GM18907 (cell line): ENCODE data around the gene ADA.
A peak's percentile ranks its signal among the peaks of the same experiment; 100 is the strongest.

ENCODE experiments used
- ATAC-seq: cut with Tn5 transposase; IDR thresholded peaks from one replicate; pipeline ENCODE4 v1.9.1; 2021; ENCODE audit warnings: mild to moderate bottlenecking, moderate library complexity; ENCODE audit not compliant: unreplicated experiment

Gene ADA

DNA sequence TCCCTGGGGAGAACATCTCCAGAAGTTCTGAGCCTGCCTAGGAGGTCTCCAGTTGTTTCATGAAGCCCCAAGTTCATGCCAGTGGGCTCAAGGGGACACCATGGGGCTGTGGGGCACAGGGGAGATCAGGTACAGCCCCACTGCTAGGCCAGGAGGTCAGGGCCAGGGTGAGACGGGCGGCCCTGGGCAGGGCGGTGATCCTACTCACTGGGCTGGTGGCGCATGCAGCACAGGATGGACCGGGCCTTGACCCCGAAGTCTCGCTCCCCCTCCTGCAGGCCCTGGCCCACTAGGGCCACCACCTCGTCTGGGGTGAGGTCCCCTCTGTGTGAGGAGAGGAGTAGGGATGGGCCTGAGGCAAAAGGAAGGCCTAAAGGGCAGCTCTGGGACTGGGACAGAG is 26.1 kb downstream of the ADA start:
- no peak for ATAC-seq

DNA sequence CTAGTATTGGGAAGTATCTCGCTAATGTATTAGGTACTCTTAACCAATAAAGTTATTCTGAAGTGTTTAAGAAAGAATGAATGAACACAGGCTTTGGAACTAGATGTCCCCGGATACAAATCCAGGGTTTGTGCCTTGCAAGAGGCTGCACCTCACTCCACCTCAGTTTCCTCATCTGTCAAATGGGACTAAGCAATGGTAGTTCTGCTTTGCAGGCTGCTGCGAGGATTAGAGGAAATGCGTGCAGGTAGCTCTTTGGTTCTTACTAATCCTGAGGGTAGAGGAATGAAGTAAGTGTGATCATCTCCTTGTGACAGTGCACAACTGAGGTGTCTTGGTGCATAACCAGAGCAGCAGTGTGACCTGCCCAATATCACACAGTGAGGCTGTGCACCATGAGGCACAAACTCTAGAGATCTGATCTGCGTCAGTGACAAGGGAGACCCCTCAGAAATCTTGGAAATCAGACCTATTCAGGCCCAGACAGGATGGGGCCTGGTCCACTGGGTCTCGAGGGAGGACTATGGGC is 26.7 kb downstream of the ADA start:
- no peak for ATAC-seq

DNA sequence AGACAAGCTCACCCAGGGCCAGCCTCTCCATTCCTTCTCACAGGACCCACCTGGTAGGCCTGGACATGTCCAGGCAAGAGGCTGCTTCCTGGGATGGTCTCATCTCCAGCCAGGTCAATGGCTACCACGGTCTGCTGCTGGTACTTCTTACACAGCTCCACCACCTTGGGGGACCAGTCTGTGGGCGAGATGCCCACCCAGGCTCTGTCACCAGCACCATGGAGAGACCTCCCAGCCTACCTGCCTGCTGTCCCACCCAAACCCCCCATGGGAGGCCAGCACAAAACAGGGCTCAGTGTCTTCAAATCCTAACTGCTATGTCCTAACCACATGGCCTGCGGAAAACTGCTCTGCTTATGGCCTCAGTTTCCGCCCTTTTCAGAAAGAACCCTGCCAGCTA is 27.3 kb downstream of the ADA start:
- no peak for ATAC-seq

DNA sequence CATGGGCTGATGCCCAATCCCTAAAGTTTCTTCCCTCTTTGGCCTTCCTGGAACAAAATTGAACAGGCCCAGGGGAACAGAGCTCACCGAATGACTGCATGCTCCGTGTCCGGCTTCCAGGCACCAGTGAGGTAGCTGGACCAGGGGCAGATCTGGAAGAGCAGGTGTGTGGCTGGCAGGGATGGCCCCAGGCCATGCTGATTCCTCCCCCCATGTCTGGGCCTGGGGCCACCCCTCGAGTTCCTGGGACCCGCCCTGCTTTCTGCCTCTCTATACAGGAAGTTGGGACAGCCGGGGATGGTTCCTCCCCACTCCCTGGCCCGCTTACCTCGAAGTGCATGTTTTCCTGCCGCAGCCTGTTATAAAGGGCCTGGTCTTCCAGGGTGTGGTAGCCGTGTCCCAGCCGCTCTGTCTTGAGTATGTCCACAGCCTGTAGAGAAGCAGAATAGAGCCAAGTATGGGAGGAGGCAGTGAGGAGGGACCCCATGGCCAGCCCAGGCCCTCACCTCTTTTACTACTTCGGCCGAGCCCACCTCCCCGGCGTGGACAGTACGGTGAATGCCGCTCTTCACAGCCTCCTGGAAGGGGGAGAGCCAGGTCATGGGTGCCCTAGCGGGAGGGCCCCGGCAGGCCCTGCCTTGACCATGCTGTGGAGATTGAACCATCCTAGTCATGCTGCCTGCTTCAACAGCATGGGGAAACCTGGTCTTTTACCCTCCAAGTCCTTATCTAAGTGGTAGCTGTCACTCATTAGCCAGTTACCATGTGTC is 28.8 kb downstream of the ADA start:
- ATAC-seq = no peak

DNA sequence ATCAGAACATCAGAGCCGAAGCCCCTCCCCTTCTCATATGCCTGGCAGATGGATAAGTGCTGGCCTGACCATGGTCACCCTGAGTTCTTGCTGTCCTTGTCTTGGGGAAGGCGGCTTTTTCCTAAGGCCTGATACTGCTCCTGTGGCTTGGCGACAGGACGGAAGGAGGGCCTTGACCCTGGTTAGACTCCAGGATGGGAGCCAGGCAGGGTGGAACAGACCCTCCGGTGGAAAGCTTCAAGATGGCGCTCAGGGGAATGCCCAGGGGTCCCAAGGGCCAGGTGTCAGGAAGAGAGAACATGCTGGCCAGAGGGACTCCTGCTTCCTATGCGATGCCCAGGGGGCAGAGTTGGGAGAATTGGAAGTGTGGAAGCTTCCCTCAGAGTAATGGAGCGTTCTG is 29.6 kb downstream of the ADA start:
- ATAC-seq = no peak

DNA sequence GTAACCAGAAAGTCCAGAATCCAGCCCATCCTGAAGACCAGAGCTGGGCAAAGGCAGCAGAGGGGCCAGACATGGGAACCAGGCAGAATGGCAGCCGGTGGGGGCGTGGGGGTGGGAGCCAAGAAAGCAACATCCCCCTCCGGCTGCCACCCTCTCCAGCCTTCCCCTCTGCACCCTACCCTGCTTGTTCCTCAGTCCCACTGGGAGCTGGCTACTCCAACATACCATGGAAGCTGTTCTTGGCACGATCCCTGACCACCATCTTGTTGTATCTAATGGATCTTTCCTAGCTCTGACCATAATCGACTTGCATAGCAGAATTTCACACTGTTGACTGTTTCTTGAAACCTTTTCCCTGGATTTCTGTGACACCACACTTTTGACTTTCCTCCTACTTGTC is 30.2 kb downstream of the ADA start:
- ATAC-seq = no peak

DNA sequence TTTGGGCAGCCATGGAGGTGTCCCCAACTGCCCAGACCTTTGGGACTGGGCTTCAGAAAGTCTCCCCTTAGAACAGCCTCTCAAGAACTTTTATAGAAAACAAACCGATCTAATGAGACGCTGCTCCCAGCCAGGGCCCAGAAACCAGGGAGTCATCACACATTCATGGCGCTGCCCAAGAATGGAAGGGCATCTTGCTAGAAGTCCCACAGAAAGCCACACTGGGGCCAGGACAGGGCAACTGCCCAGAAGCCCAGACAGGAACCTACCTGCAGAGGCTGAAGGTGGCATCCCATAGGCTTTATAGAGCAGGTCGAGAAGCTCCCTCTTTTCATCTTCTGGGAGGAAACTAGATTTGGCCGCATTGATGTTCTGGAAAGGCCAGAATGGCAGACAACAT is 31.5 kb downstream of the ADA start:
- ATAC-seq = no peak

DNA sequence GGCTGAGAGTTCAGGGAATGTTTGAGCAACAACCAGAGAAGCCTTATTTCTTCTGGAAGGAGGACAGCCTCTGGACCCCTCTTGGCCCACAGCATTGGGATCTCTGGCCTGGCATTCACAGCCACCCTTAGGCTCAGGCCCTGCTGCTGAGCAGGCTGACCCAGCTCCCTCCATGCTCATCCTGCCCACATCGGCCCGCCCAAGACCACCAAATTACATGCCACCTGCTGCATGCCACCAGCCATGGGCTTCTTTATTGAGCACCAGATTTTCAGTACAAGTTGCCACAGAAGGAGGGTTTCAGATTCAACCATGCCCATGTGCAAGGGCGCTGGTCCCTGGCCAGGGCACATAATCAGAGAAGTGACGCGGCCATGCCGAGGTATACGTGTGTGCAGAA is 32.2 kb downstream of the ADA start:
- ATAC-seq = no peak

DNA sequence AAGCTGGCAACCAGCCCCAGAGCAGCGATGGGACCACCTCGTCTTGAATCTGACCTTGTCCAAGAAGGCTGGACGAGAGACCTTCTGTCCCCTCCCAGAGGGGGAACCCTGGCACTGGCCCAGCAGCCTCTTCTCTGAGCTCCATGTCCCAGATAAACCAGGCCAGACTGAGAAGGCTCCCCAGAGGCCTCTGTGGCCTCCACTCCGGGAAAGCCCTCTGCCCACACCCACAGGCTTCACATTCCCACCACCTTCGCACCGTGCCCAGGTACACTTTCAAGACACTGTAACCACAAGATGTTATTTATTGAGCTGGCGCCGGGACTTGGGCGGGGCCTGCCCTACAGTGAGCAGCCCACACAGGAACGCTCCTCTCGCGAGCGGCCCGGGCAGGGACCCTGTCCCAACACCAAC is 33.2 kb downstream of the ADA start:
- no peak for ATAC-seq

DNA sequence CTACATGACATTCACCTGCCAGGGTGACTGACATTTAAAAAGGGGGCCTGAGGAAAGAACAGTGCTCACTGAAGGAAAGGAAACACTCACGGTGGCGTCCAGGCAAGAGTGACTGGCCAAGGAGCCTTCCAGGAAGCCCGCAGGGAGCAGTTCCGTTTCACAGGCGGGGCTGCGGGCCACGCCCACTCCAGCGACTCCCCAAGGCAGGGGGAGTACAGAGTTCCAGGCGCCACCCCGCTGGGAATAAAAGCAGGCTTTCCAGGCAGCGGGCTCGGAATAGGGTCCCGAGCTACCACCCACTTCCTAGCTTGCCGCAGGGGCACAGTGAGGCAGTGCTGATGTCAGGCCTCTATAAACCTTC is 34.9 kb downstream of the ADA start:
- no peak for ATAC-seq

DNA sequence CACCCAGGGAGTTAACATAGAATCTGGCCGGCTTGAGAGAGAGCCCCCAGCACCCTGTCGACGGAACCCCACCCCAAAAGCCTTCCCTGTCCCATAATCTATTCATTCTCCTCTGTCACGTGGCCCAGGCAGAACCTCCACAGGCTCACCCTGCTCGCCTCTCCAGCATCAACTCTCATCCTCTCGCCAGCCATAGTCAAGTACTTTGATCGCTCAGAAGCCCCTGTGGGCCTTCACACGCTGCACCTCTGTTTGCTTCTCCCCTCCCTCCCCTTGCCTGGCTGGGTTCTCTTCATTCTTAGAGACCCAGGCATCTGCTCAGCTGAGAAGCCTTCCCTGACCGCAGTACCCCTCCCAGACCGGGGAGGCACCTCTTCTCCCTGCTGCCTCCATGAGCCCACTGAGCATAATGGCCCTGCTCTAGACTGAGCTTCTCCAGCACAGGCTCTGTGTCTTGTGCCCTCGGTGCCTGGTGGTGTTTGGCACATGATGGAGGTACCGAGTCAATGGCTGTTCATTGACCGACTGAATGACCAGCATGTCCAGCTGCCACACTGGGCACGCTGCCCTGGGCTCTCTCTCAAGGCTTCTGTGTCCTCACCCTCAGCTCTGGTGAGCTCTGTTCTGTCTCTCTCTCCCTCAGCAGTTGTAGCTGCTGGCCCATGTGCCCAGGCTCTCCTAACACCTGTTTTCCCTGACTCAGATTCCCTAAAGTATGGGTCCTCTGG is 35.5 kb downstream of the ADA start:
- ATAC-seq = no peak

DNA sequence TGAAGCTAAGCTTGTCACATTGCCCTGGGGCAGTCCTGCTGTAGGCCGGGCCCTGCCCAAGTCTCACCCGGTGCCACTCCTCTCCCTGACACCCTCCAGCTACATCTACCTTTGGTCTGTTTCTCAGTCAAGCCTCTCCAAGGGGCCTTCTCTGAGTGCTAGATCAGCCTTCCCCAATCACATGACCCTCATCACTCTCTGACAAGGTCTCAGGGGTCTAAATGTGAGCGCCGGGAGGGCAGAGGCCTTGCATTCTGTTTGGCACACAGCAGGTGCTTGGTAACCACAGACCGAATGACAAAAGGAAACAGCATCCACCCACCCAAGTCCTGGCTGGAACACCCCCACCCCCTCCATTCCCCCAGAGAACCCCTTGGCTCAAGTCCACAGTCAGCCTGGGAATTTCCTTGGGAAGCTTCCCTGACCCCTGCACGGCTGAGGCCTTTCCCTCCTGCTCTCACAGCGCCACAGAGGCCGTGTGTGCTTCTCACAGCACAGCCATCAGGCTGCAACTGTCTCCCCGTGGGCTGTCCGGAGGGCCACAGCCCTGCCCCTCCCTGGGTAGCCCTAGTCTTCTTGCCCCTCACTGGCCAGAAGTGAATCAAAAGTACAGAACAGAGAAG is 36.2 kb downstream of the ADA start:
- no peak for ATAC-seq

DNA sequence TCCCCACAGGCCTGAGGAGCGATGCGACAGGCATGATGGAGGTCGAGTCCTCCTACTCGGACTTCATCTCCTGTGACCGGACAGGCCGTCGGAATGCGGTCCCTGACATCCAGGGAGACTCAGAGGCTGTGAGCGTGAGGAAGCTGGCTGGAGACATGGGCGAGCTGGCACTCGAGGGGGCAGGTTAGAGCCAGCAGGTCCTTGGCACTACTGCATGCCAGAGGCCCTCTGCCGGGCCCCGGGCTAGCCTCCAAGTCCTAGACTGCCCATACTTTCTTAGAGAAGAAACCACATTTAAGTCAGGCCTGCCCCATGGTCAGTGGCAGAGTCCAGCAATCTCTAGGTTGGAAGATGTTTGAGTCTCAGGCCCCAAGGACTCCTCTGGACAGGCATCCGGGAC is 37.0 kb downstream of the ADA start:
- no peak for ATAC-seq

DNA sequence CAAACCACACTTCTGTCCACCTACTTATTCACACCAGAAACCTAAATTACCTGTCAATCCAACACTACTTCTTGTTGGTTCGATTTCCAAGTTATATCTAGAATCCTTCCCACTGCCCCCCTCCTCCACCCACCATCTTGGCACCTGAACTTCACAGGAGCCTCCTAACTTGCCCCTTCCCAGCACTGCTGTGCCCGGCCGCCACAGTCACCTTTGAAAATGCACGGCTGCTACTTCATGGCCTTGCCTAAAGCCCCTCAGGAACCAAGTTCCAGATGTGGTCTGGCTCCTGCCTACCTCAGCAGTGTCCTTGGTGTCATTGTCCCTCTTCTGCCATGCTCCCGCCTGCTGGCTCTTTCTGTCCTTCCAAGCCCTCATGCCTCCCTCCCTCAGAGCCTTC is 37.9 kb downstream of the ADA start:
- ATAC-seq = no peak

DNA sequence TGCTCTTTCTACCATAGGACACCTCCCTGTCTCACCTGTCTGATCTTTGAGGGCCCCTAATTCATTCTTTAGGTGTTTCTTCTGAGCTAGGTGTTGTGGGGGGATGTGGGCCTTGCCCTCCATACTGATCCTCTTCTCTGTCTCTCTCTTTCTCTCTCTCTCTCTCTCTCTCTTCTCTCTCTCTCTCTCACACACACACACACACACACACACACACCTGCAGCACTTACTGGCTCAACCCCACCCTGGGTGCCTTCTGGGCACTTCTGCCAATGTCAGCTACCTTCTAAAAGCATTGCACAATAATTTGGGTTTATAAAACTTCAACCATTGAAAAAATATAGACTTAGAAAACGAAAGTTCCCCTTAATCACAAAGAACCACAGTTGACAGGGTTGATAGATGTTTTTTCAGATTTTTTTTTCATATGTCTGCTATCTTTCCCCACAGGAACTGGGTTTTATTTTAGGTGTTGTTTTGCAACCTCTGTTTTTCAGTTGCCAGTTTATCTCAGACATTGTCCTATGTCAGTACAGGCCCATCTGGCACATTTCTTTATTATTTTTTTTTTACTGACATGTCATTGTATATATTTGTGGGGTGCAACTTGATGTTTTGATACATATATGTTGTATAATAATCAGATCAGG is 41.1 kb downstream of the ADA start:
- ATAC-seq = no peak

DNA sequence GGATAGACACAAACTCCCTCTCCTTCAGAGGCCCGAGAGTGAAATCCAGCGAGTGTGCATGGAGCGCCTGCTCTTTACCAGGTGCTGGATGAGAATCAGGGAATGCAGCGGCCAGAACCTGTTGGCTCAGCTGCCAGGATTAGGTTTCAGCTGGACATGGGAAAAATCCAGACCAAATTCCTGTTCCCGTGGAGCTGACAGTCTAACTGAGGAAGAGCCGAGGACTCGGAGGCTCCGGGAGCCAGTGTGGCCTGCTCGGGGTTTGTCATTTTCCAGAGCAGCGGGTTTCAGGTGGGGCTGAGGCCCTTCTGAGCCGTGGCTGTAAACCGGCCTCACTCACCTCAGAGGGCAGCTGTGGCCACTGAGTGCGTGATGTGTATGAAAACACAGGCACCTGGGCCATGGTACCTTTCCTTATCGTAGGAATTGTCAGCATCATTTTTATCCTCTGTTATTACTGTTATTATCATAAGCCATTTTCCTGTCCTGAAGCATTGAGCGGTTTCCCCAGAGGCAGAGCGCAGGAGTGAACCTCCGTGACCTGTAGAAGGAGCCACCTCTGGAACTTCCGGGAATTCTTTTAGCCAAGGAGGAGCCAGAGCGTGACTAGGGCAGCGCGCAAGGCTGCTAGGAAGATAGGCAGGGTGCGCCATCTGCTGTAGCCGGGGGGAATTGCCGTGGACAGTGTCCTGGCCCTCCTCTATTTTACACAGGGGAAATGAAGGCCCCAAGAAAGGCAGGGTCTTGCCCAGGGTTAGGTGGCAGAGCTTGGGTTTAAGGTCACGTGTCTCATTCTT is 41.8 kb downstream of the ADA start:
- peak; percentile 92 for ATAC-seq

DNA sequence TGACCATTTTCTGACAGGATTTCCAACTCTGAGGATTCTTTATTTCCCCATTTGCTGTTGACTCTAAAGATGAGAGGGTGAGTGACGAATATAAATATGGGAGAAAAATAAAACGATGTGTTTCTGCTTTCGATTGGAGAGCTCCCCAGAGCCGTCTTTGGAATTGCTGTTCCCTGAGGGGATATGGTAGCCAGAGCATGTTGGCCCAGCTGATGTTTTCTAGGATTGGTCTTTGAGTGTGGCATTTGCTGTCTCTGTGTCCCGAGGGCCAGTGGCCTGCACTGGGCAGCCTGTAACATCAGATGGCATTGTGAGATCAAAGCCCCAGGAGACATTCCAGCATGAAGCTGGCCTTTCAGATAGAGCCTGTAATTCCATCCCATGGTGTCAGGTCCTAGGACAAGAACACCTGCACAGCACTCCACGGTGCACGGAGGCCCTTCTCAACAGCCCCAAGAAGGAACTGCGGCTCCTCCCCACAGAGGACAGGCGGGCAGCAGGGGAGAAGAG is 42.4 kb downstream of the ADA start:
- ATAC-seq = no peak

DNA sequence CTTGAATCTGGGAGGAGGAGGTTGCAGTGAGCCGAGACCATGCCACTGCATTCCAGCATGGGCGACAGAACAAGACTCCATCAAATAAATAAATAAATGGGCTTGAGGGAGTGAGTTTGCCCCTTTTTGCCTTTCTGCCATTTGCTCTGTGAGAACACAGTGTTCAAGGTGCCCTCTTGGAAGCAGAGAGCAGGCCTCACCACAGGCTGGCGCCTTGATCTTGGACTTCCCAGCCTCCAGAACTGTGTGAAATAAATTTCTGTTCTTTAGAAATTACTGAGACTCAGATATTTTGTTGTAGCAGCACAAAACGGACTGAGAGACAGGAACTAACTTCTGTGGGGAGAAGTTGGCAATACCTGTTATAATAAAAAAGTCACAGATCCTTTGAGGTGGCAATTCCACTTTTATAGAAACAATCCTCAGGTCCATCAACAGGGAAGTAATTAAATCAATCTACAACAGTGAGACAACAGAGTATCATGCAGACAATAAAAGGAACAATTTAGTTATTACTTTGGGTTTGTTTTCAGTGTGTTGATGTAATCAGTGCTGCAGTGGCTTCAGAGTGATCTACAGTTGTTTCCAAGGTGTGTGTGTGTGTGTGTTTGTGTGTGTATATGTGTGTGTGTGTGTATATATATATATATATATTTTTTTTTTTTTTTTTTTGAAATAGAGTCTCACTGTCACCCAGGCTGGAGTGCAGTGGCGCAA is 44.6 kb downstream of the ADA start:
- ATAC-seq = no peak

DNA sequence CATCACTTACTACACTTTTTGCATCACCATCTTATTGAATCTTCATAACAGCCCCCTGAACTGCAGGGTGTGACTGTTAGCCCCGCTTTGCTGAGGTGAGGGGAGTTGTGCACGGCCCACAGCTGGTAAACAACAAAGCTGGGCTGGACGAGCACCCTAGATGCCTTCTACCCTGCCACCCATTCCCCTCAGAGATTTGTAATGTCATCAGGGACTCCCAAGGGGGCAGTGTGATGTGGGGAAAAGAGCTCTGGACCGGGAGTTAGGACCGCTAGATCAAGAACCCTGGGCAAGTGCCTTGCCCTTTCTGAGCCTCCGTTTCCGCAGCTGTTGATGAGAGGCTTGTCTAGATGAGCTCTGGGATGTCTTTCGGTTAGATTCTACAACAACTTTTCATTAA is 48.2 kb downstream of the ADA start:
- no peak for ATAC-seq

DNA sequence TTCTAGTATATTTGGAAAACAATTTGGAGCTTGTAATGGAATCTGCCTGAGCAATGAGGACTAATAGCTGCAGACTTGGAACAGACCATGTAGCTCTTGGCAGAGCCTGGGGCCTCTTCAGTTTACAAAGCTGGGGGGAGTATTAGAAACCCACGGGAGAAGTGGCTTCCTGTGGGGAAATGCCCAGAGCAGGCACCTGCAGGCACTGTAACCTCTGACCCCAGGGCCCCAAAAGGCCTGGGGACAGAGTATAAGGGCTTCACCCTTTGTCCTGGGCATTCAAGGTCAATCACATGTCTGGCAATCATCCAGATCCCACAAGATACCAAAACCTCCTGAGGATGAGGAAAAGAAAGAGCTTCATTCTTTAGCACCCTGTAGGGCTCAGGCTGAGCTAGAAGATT is 49.7 kb downstream of the ADA start:
- ATAC-seq = no peak
